ENCODE measurements around the gene ATG9B. TPM values are rescaled to one million over a fixed set of nuclear protein-coding genes. Genes with fewer than 3 reads are reported as not detected.
A peak's percentile ranks its signal among the peaks of the same experiment; 100 is the strongest.

Gene ATG9B
- total and polyA plus RNA-seq, 2 of the 13 experiments (the other 11 are each of a cell fraction or from before 2014, with no cell fraction given), result 0.24 TPM; not detected in 1

DNA sequence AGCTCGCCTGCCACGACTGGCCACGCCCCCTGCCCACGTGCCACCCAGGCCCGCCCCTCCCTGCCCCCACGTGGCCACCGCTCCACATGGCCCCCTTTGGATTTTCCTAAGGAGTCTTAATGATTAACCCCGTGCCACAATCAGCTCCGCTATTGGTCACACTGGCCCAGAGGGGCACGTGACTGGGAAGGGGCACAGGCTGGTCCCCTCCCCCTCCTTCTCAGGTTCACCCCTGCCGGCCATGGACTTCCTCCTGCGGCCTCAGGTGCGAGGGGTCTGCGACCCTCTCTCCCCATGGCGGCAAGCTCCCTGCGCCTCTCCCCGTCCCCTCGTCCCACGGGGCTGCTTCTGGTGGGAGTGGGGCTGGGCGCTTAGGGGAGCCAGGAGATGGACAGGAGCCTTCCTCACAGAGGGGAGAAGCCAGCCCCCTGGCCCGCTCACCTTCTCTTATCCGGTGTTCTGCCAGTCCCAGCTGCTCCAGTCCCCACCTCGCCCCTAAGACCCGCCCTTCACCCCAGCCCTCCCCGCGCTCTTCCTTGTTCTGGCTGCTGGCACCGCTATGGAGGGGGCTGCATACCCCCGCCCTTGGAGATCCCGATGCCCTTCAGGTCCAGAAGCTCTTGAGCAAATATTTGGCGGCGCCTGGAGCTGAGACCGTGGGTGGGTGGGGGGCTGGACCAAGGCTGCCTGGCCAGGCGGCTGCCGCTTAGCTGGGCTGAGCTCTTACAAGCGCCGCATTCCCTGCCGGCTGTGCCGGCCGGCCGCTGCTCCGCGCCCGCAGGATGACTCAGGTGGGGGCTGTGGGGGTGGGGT lies 38.3 kb upstream of the ATG9B start (continued):
- TF ChIP-seq, protein P1, sequence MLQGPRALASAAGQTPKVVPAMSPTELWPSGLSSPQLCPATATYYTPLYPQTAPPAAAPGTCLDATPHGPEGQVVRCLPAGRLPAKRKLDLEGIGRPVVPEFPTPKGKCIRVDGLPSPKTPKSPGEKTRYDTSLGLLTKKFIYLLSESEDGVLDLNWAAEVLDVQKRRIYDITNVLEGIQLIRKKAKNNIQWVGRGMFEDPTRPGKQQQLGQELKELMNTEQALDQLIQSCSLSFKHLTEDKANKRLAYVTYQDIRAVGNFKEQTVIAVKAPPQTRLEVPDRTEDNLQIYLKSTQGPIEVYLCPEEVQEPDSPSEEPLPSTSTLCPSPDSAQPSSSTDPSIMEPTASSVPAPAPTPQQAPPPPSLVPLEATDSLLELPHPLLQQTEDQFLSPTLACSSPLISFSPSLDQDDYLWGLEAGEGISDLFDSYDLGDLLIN (CRISPR knock-in tag; IDR thresholded peaks at IDR 0.05; ENCODE audit: borderline replicate concordance), result no peak
- no peak for TF ChIP-seq ZSCAN29 (CRISPR knock-in tag; conservative IDR thresholded peaks at IDR 0.05)
- TF ChIP-seq FOXC1 (CRISPR knock-in tag; IDR thresholded peaks at IDR 0.05; ENCODE audit: borderline replicate concordance), result peak; percentile 50; the same call in 1 of the 2 replicates
- no peak for TF ChIP-seq SMAD1 (CRISPR knock-in tag; IDR thresholded peaks at IDR 0.05; ENCODE audit: borderline replicate concordance, low read depth)
- TF ChIP-seq SKI (IDR thresholded peaks at IDR 0.05; ENCODE audit: partially characterized antibody), result no peak
- no peak for TF ChIP-seq NFE2L2 (IDR thresholded peaks at IDR 0.05; ENCODE audit: low read length)
- TF ChIP-seq ZMYM4 (CRISPR knock-in tag; IDR thresholded peaks at IDR 0.05), result peak; percentile 56; the same call in 1 of the 2 replicates
- TF ChIP-seq ZNF335 (CRISPR knock-in tag; IDR thresholded peaks at IDR 0.05), result no peak
- TF ChIP-seq ZFP36L2 (CRISPR knock-in tag; IDR thresholded peaks at IDR 0.05), result no peak
- TF ChIP-seq, protein P2, sequence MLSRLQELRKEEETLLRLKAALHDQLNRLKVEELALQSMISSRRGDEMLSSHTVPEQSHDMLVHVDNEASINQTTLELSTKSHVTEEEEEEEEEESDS (CRISPR knock-in tag; IDR thresholded peaks at IDR 0.05; ENCODE audit: borderline replicate concordance), result no peak
- no peak; the same call in 1 of the 2 replicates for TF ChIP-seq ZNF556 (CRISPR knock-in tag; IDR thresholded peaks at IDR 0.05; ENCODE audit: borderline replicate concordance)
- 0 out of 2 replicates have a peak, but pooled peaks have one; percentile 20 for TF ChIP-seq SIX1 (CRISPR knock-in tag; IDR thresholded peaks at IDR 0.05; ENCODE audit: borderline replicate concordance)
- TF ChIP-seq ZBTB8A (CRISPR knock-in tag; IDR thresholded peaks at IDR 0.05; ENCODE audit: borderline replicate concordance, low read depth), result no peak
- no peak for TF ChIP-seq ZNF263 (CRISPR knock-in tag; IDR thresholded peaks at IDR 0.05)
- TF ChIP-seq PHF8 (CRISPR knock-in tag; IDR thresholded peaks at IDR 0.05), result 0 out of 2 replicates have a peak, but pooled peaks have one; percentile 53
- no peak for TF ChIP-seq ZNF282 (IDR thresholded peaks at IDR 0.05; ENCODE audit: partially characterized antibody)
- TF ChIP-seq SRSF4 (IDR thresholded peaks at IDR 0.05; ENCODE audit: low read depth, low read length, poor library complexity, severe bottlenecking), result no peak
- TF ChIP-seq ZNF766 (CRISPR knock-in tag; IDR thresholded peaks at IDR 0.05; ENCODE audit: borderline replicate concordance), result no peak
- no peak for TF ChIP-seq SUZ12 (IDR thresholded peaks at IDR 0.05; ENCODE audit: low read depth, low read length)
- peak; percentile 48 for TF ChIP-seq HNRNPK (IDR thresholded peaks at IDR 0.05; ENCODE audit: low read depth, low read length, poor library complexity, severe bottlenecking)
- TF ChIP-seq ZNF562 (CRISPR knock-in tag; IDR thresholded peaks at IDR 0.05; ENCODE audit: borderline replicate concordance), result no peak
- TF ChIP-seq NR2F2 (IDR thresholded peaks at IDR 0.05; ENCODE audit: borderline replicate concordance, low read depth), result no peak
- TF ChIP-seq ZNF75D (CRISPR knock-in tag; IDR thresholded peaks at IDR 0.05; ENCODE audit: borderline replicate concordance), result no peak
- TF ChIP-seq ZFP90 (CRISPR knock-in tag; IDR thresholded peaks at IDR 0.05; ENCODE audit: borderline replicate concordance), result 0 out of 2 replicates have a peak, but pooled peaks have one; percentile 20
- TF ChIP-seq, protein P3, sequence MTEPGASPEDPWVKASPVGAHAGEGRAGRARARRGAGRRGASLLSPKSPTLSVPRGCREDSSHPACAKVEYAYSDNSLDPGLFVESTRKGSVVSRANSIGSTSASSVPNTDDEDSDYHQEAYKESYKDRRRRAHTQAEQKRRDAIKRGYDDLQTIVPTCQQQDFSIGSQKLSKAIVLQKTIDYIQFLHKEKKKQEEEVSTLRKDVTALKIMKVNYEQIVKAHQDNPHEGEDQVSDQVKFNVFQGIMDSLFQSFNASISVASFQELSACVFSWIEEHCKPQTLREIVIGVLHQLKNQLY (CRISPR knock-in tag; IDR thresholded peaks at IDR 0.05), result peak; percentile 91
- TF ChIP-seq TBX2 (CRISPR knock-in tag; IDR thresholded peaks at IDR 0.05; ENCODE audit: borderline replicate concordance), result peak; percentile 59
- no peak for TF ChIP-seq SNAPC2 (CRISPR knock-in tag; IDR thresholded peaks at IDR 0.05)
- TF ChIP-seq KLF15 (CRISPR knock-in tag; IDR thresholded peaks at IDR 0.05; ENCODE audit: borderline replicate concordance), result no peak
- TF ChIP-seq ELF1 (CRISPR knock-in tag; IDR thresholded peaks at IDR 0.05), result peak; percentile 67
- TF ChIP-seq MATR3 (CRISPR knock-in tag; IDR thresholded peaks at IDR 0.05), result no peak
